Cardiac atrium fibroblast (primary cell): ENCODE results near the gene SPRR2F. TPM values are rescaled to one million over a fixed set of nuclear protein-coding genes. Genes with fewer than 3 reads are reported as not detected.

ENCODE experiments used
- total RNA-seq: library from RNA; depleted of rRNA; stranded (reverse); fragments of >200 nt; gene quantifications from 2 replicates; pipeline ENCODE4 v1.2.3, GENCODE V29; 2015

Gene SPRR2F
- total RNA-seq = not detected in 2 replicates

GRCh38 chr1:153113416-153113815, at the start of gene SPRR2F:
SPRR2F (minus strand) TSS chr1:153113516; CDS start chr1:153112733, 783 bp downstream.

GRCh38 chr1:153150846-153151245, 37.5 kb upstream of the SPRR2F start, which contains the start of gene SPRR2G:
SPRR2G (minus strand) TSS chr1:153150890; CDS start chr1:153150110, 780 bp downstream.

GRCh38 chr1:153094426-153094825, 18.9 kb downstream of the SPRR2F start, which contains the start of gene SPRR2E:
SPRR2E (minus strand) TSS chr1:153094526; CDS start chr1:153093751, 775 bp downstream.

GRCh38 chr1:153071511-153071910, 41.8 kb downstream of the SPRR2F start, which contains the start of gene SPRR2B:
SPRR2B (minus strand) TSS chr1:153071611; CDS start chr1:153070839, 772 bp downstream.

Other genes starting within 250 kb of the SPRR2F start
- not detected in 2 replicates for gene SMCP, start 235.2 kb downstream of the SPRR2F start, total RNA-seq
- gene IVL, start 205.0 kb downstream of the SPRR2F start, total RNA-seq = not detected in 2 replicates
- gene SPRR5, start 166.3 kb downstream of the SPRR2F start, total RNA-seq = not detected in 2 replicates
- not detected in 2 replicates for gene SPRR4, start 142.9 kb downstream of the SPRR2F start, total RNA-seq
- gene SPRR1A, start 129.4 kb downstream of the SPRR2F start, total RNA-seq = not detected in 2 replicates
- not detected in 2 replicates for gene SPRR3, start 111.8 kb downstream of the SPRR2F start, total RNA-seq
- not detected in 2 replicates for gene SPRR1B, start 82.3 kb downstream of the SPRR2F start, total RNA-seq
- not detected in 2 replicates for gene SPRR2D, start 72.4 kb downstream of the SPRR2F start, total RNA-seq
- gene SPRR2A, start 56.0 kb downstream of the SPRR2F start, total RNA-seq = not detected in 2 replicates
- not detected in 2 replicates for gene SPRR2B, start 41.9 kb downstream of the SPRR2F start, total RNA-seq
- not detected in 2 replicates for gene SPRR2E, start 19.0 kb downstream of the SPRR2F start, total RNA-seq
- not detected in 2 replicates for gene SPRR2G, start 37.4 kb upstream of the SPRR2F start, total RNA-seq
- gene LELP1, start 89.9 kb upstream of the SPRR2F start, total RNA-seq = not detected in 2 replicates
- gene PRR9, start 104.1 kb upstream of the SPRR2F start, total RNA-seq = not detected in 2 replicates
- not detected in 2 replicates for gene LORICRIN, start 146.2 kb upstream of the SPRR2F start, total RNA-seq
- gene PGLYRP3, start 199.4 kb upstream of the SPRR2F start, total RNA-seq = not detected in 2 replicates
- not detected in 2 replicates for gene PGLYRP4, start 235.3 kb upstream of the SPRR2F start, total RNA-seq
- not detected in 2 replicates for gene S100A9, start 244.3 kb upstream of the SPRR2F start, total RNA-seq